NCI-H1105 (cell line): ENCODE data around the gene COL6A5.
"Not testable (repeated sequence)": the region's sequence is repeated elsewhere in the genome, so short reads cannot be mapped to it uniquely, and the experiment has no call there.

ENCODE experiments used
- DNase-seq: peaks from one replicate; lab custom pipeline; 2025; lab: John Stamatoyannopoulos, UW

The COL6A5 gene

GRCh38 chr3:130448155-130448554 lies 102.7 kb downstream of the COL6A5 start:
- not testable (repeated sequence) for DNase-seq

GRCh38 chr3:130456540-130456939 lies 111.1 kb downstream of the COL6A5 start:
- no peak for DNase-seq

GRCh38 chr3:130457671-130458070 lies 112.2 kb downstream of the COL6A5 start:
- no peak for DNase-seq

- DNase-seq = no peak
These were observed 114.5 kb downstream of the COL6A5 start for GRCh38 chr3:130459944-130460343.

- no peak for DNase-seq
These were observed 116.6 kb downstream of the COL6A5 start for GRCh38 chr3:130462089-130462488.

GRCh38 chr3:130463221-130463620 lies 117.7 kb downstream of the COL6A5 start:
- no peak for DNase-seq

GRCh38 chr3:130465521-130465920 lies 120.0 kb downstream of the COL6A5 start:
- no peak for DNase-seq

GRCh38 chr3:130468311-130468710 lies 122.8 kb downstream of the COL6A5 start:
- no peak for DNase-seq

GRCh38 chr3:130470126-130470525 lies 124.7 kb downstream of the COL6A5 start:
- no peak for DNase-seq

- DNase-seq = no peak
These were observed 127.9 kb downstream of the COL6A5 start for GRCh38 chr3:130473416-130473815.

- no peak for DNase-seq
These were observed 135.3 kb downstream of the COL6A5 start for GRCh38 chr3:130480736-130481135.

- DNase-seq = no peak
These were observed 142.8 kb downstream of the COL6A5 start for GRCh38 chr3:130488288-130488687.

- DNase-seq = no peak
These were observed 143.4 kb downstream of the COL6A5 start for GRCh38 chr3:130488769-130489450.

- no peak for DNase-seq
These were observed 144.8 kb downstream of the COL6A5 start for GRCh38 chr3:130490241-130490640.

GRCh38 chr3:130491431-130491830 lies 146.0 kb downstream of the COL6A5 start:
- no peak for DNase-seq

GRCh38 chr3:130504701-130505100 lies 159.2 kb downstream of the COL6A5 start:
- DNase-seq = no peak

- DNase-seq = no peak
These were observed 160.6 kb downstream of the COL6A5 start for GRCh38 chr3:130506031-130506430.

- DNase-seq = no peak
These were observed 162.3 kb downstream of the COL6A5 start for GRCh38 chr3:130507746-130508145.

- DNase-seq = no peak
These were observed 163.5 kb downstream of the COL6A5 start for GRCh38 chr3:130509008-130509407.

GRCh38 chr3:130514681-130515080 lies 169.2 kb downstream of the COL6A5 start:
- no peak for DNase-seq

- no peak for DNase-seq
These were observed 170.3 kb downstream of the COL6A5 start for GRCh38 chr3:130515755-130516154.

GRCh38 chr3:130516645-130517512 lies 171.4 kb downstream of the COL6A5 start, which contains the start of gene COL6A6:
TSS of gene COL6A6 (plus strand) at chr3:130517177. CDS start at chr3:130560365, 43,188 bp downstream.
- no peak for DNase-seq

- no peak for DNase-seq
These were observed 172.1 kb downstream of the COL6A5 start for GRCh38 chr3:130517602-130518001.
